ENCODE data around the gene PBRM1. TPM values are rescaled to one million over a fixed set of nuclear protein-coding genes. Genes with fewer than 3 reads are reported as not detected.

PBRM1 gene
- total RNA-seq, 2 experiments from 2014 or later, result 88.9 to 97.7 TPM

- H3K4me3 Mint-ChIP-seq, result no peak overlapping the region
- H3K4me1 Mint-ChIP-seq, result peaks cover 14% of the 10 kb centered on the region
- ChIA-PET POLR2A (no interaction called here), CTCF (no interaction called here)
- no peak for DNase-seq
- peaks cover 57% of the 10 kb centered on the region for H3K36me3 Mint-ChIP-seq (ENCODE audit: low read depth)
- H3K27me3 Mint-ChIP-seq, result no peaks in the 10 kb centered on the region
- no peaks in the 10 kb centered on the region for H3K9me3 Mint-ChIP-seq
- H3K27ac Mint-ChIP-seq, result no peak overlapping the region
Observed at GRCh38 chr3:52695798-52696671, 10.3 kb upstream of the PBRM1 start.

GRCh38 chr3:52694528-52695189 is 8.9 kb upstream of the PBRM1 start:
- Mint-ChIP-seq H3K4me3 (no peak overlapping the region), H3K27ac (no peak overlapping the region), H3K27me3 (no peaks in the 10 kb centered on the region), H3K36me3 (ENCODE audit: low read depth) (peaks cover 69% of the 10 kb centered on the region), H3K9me3 (no peaks in the 10 kb centered on the region), H3K4me1 (peaks cover 19% of the 10 kb centered on the region)
- CTCF ChIA-PET, result interaction anchor here (0.5 kb wide), 1 partner anchor 12 kb away, joined by 3 read pairs; no protein-coding TSS in a partner anchor
- POLR2A ChIA-PET, result no interaction called here
- DNase-seq, result no peak

GRCh38 chr3:52693071-52693470 is 7.4 kb upstream of the PBRM1 start:
- ChIA-PET POLR2A (no interaction called here), CTCF (interaction anchor here (0.9 to 2.0 kb wide), 3 partner anchors 12 to 17 kb away, joined by 5 to 11 read pairs (median 5); partner anchors contain the start of genes GLT8D1 and SPCS1)
- Mint-ChIP-seq H3K9me3 (no peaks in the 10 kb centered on the region), H3K27me3 (no peaks in the 10 kb centered on the region), H3K27ac (no peak overlapping the region), H3K4me3 (no peak overlapping the region), H3K4me1 (peaks cover 29% of the 10 kb centered on the region), H3K36me3 (ENCODE audit: low read depth) (peaks cover 82% of the 10 kb centered on the region)
- DNase-seq, result no peak

GRCh38 chr3:52690560-52690959 is 4.8 kb upstream of the PBRM1 start:
- H3K36me3 Mint-ChIP-seq (ENCODE audit: low read depth), result peaks cover 77% of the 10 kb centered on the region
- peaks cover 44% of the 10 kb centered on the region for H3K4me1 Mint-ChIP-seq
- no peak for DNase-seq
- no peaks in the 10 kb centered on the region for H3K27me3 Mint-ChIP-seq
- H3K9me3 Mint-ChIP-seq, result no peaks in the 10 kb centered on the region
- POLR2A ChIA-PET, result no interaction called here
- H3K27ac Mint-ChIP-seq, result no peak overlapping the region
- CTCF ChIA-PET, result interaction anchor here (0.6 kb wide), 1 partner anchor 290 kb away, joined by 4 read pairs; no protein-coding TSS in a partner anchor
- H3K4me3 Mint-ChIP-seq, result no peak overlapping the region

GRCh38 chr3:52689151-52689550 is 3.4 kb upstream of the PBRM1 start:
- Mint-ChIP-seq H3K27ac (peak overlapping the region; percentile 31), H3K4me1 (peaks cover 50% of the 10 kb centered on the region), H3K27me3 (no peaks in the 10 kb centered on the region), H3K4me3 (no peak overlapping the region), H3K36me3 (ENCODE audit: low read depth) (peaks cover 69% of the 10 kb centered on the region), H3K9me3 (no peaks in the 10 kb centered on the region)
- DNase-seq, result no peak
- ChIA-PET CTCF (interaction anchor here (1.2 to 1.4 kb wide), 2 partner anchors 12 to 38 kb away, joined by 4 read pairs; no protein-coding TSS in a partner anchor), POLR2A (no interaction called here)

GRCh38 chr3:52688266-52688665 is 2.6 kb upstream of the PBRM1 start:
- peaks cover 55% of the 10 kb centered on the region for H3K4me1 Mint-ChIP-seq
- no peaks in the 10 kb centered on the region for H3K27me3 Mint-ChIP-seq
- H3K4me3 Mint-ChIP-seq, result no peak overlapping the region
- ChIA-PET CTCF (interaction anchor here (0.6 to 1.4 kb wide), 2 partner anchors 13 to 89 kb away, joined by 4 to 5 read pairs; no protein-coding TSS in a partner anchor), POLR2A (no interaction called here)
- peaks cover 64% of the 10 kb centered on the region for H3K36me3 Mint-ChIP-seq (ENCODE audit: low read depth)
- DNase-seq, result no peak
- H3K27ac Mint-ChIP-seq, result peak overlapping the region; percentile 36
- H3K9me3 Mint-ChIP-seq, result no peaks in the 10 kb centered on the region

- H3K9me3 Mint-ChIP-seq, result no peaks in the 10 kb centered on the region
- peak overlapping the region; percentile 93 for H3K27ac Mint-ChIP-seq
- H3K36me3 Mint-ChIP-seq (ENCODE audit: low read depth), result peaks cover 61% of the 10 kb centered on the region
- H3K4me1 Mint-ChIP-seq, result peaks cover 60% of the 10 kb centered on the region
- peak overlapping the region; percentile 90 for H3K4me3 Mint-ChIP-seq
- H3K27me3 Mint-ChIP-seq, result no peaks in the 10 kb centered on the region
- ChIA-PET CTCF (interaction anchor here (1.2 kb wide), 1 partner anchor 16 kb away, joined by 3 read pairs; no protein-coding TSS in a partner anchor), POLR2A (no interaction called here)
- DNase-seq, result peak; percentile 77
Observed at GRCh38 chr3:52685285-52685708, 416 bp downstream of the PBRM1 start.

GRCh38 chr3:52684184-52684583 is 1.5 kb downstream of the PBRM1 start:
- POLR2A ChIA-PET, result no interaction called here
- Mint-ChIP-seq H3K9me3 (no peaks in the 10 kb centered on the region), H3K27ac (peak overlapping the region; percentile 93), H3K4me1 (peaks cover 62% of the 10 kb centered on the region), H3K36me3 (ENCODE audit: low read depth) (peaks cover 58% of the 10 kb centered on the region), H3K4me3 (peak overlapping the region; percentile 90), H3K27me3 (no peaks in the 10 kb centered on the region)
- CTCF ChIA-PET, result interaction anchor here (0.7 to 1.2 kb wide), 2 partner anchors 14 to 252 kb away, joined by 3 read pairs; no protein-coding TSS in a partner anchor
- no peak for DNase-seq

- Mint-ChIP-seq H3K27ac (peak overlapping the region; percentile 93), H3K4me1 (peaks cover 61% of the 10 kb centered on the region), H3K36me3 (ENCODE audit: low read depth) (peaks cover 58% of the 10 kb centered on the region), H3K27me3 (no peaks in the 10 kb centered on the region), H3K4me3 (peak overlapping the region; percentile 90), H3K9me3 (no peaks in the 10 kb centered on the region)
- DNase-seq, result no peak
- POLR2A ChIA-PET, result no interaction called here
- CTCF ChIA-PET, result interaction anchor here (0.6 to 1.2 kb wide), 2 partner anchors 13 to 51 kb away, joined by 3 read pairs; no protein-coding TSS in a partner anchor
Observed at GRCh38 chr3:52683611-52684010, 2.1 kb downstream of the PBRM1 start.

- Mint-ChIP-seq H3K27me3 (no peaks in the 10 kb centered on the region), H3K36me3 (ENCODE audit: low read depth) (peaks cover 58% of the 10 kb centered on the region), H3K4me3 (no peak overlapping the region), H3K4me1 (peaks cover 47% of the 10 kb centered on the region), H3K27ac (no peak overlapping the region), H3K9me3 (no peaks in the 10 kb centered on the region)
- CTCF ChIA-PET, result no interaction called here
- DNase-seq, result no peak
- POLR2A ChIA-PET, result no interaction called here
Observed at GRCh38 chr3:52682016-52682415, 3.7 kb downstream of the PBRM1 start.

GRCh38 chr3:52681596-52681995 is 4.1 kb downstream of the PBRM1 start:
- POLR2A ChIA-PET, result no interaction called here
- CTCF ChIA-PET, result no interaction called here
- DNase-seq, result no peak
- no peaks in the 10 kb centered on the region for H3K9me3 Mint-ChIP-seq
- H3K27me3 Mint-ChIP-seq, result no peaks in the 10 kb centered on the region
- no peak overlapping the region for H3K4me3 Mint-ChIP-seq
- peaks cover 59% of the 10 kb centered on the region for H3K36me3 Mint-ChIP-seq (ENCODE audit: low read depth)
- H3K27ac Mint-ChIP-seq, result peak overlapping the region; percentile 50
- peaks cover 43% of the 10 kb centered on the region for H3K4me1 Mint-ChIP-seq

GRCh38 chr3:52679811-52680210 is 5.9 kb downstream of the PBRM1 start:
- ChIA-PET POLR2A (no interaction called here), CTCF (interaction anchor here (0.6 kb wide), 1 partner anchor 224 kb away, joined by 3 read pairs; no protein-coding TSS in a partner anchor)
- DNase-seq, result no peak
- no peak overlapping the region for H3K4me3 Mint-ChIP-seq
- H3K4me1 Mint-ChIP-seq, result peaks cover 39% of the 10 kb centered on the region
- H3K36me3 Mint-ChIP-seq (ENCODE audit: low read depth), result peaks cover 67% of the 10 kb centered on the region
- peak overlapping the region; percentile 31 for H3K27ac Mint-ChIP-seq
- no peaks in the 10 kb centered on the region for H3K9me3 Mint-ChIP-seq
- H3K27me3 Mint-ChIP-seq, result no peaks in the 10 kb centered on the region

GRCh38 chr3:52679199-52679538 is 6.5 kb downstream of the PBRM1 start:
- DNase-seq, result no peak
- POLR2A ChIA-PET, result no interaction called here
- Mint-ChIP-seq H3K4me3 (no peak overlapping the region), H3K36me3 (ENCODE audit: low read depth) (peaks cover 64% of the 10 kb centered on the region), H3K27ac (no peak overlapping the region), H3K4me1 (peaks cover 33% of the 10 kb centered on the region), H3K9me3 (no peaks in the 10 kb centered on the region), H3K27me3 (no peaks in the 10 kb centered on the region)
- CTCF ChIA-PET, result interaction anchor here (0.6 to 1.1 kb wide), 2 partner anchors 10 to 225 kb away, joined by 3 read pairs; no protein-coding TSS in a partner anchor
